HCT116 (cell line): Measurements from ENCODE around the gene CDH4.

ENCODE experiments used
- CEBPB ChIP-seq: IDR thresholded peaks from 2 replicates; pipeline ENCODE4 v1.6.1; 2012; ENCODE audit warnings: low read depth
- CTCF ChIP-seq, 3 experiments: fragments of 200-600 bp in 1 of 3; sonication (generic) in 1 of 3; IDR thresholded peaks in 2 of 3; conservative IDR thresholded peaks in 1 of 3; 2 replicates each; pipeline ENCODE4 v1.5.1; 2012 to 2017; ENCODE audit warnings: low read depth in 2 of 3, low read length in 2 of 3, antibody characterized with exemption in 1 of 3, borderline replicate concordance in 1 of 3, control low read depth in 1 of 3, mild to moderate bottlenecking in 1 of 3, mixed read lengths in 1 of 3, mixed run types in 1 of 3, moderate library complexity in 1 of 3; ENCODE audit not compliant: insufficient read depth in 1 of 3
- ELF1 ChIP-seq: IDR thresholded peaks from 2 replicates; pipeline ENCODE4 v1.6.1; 2012; ENCODE audit warnings: low read depth, borderline replicate concordance
- EZH2 ChIP-seq: fragments of 200-600 bp; sonication (generic); IDR thresholded peaks from 2 replicates; pipeline ENCODE4 v1.6.1; 2017; ENCODE audit warnings: antibody characterized with exemption, mixed run types
- FOSL1 ChIP-seq: IDR thresholded peaks from 2 replicates; pipeline ENCODE4 v1.6.1; 2012; ENCODE audit warnings: low read depth
- MAX ChIP-seq: IDR thresholded peaks from 2 replicates; pipeline ENCODE4 v1.6.1; 2012
- SP1 ChIP-seq: IDR thresholded peaks from 2 replicates; pipeline ENCODE4 v1.6.1; 2012; ENCODE audit warnings: low read depth

GRCh38 chr20:61575151-61575937, 323.3 kb downstream of the CDH4 start:
- TF ChIP-seq CTCF (IDR thresholded peaks at IDR 0.05 in 2 of 3, conservative IDR thresholded peaks at IDR 0.05 in 1 of 3; ENCODE audit: borderline replicate concordance in 1 of 3, insufficient read depth in 1 of 3, low read depth in 2 of 3, low read length in 2 of 3): no peak
- TF ChIP-seq EZH2: no peak
- TF ChIP-seq FOSL1: no peak
- no peak for TF ChIP-seq ELF1
- no peak for TF ChIP-seq SP1
- no peak for TF ChIP-seq MAX
- no peak for TF ChIP-seq CEBPB
